SK-N-DZ (cell line): Measurements from ENCODE around the gene MYO1B.
A peak's percentile ranks its signal among the peaks of the same experiment; 100 is the strongest.

ENCODE experiments used
- DNase-seq: peaks from one replicate; pipeline ENCODE4 v3.0.0-alpha.2; 2015; ENCODE audit warnings: low spot score

The MYO1B gene

GRCh38 chr2:191296083-191297006 lies 51.1 kb downstream of the MYO1B start:
- no peak for DNase-seq

DNA sequence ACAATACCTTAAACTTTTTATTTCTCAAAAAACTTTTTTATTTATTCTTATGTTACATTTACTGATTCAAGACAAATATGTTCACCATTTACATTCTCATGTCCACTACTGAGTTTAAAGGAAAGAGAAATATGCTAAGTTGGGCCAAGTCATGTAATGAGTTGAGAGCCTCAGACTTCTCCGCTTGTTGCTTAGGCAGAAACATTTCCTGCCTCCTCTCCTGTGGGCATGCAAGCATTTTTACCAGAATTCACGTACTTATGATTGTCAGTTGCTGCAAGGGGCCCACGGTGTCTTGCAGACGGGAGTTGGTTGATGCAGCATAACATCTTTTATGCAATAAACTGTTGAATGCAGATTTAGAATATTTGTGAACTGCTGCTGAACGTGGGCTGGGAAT lies 51.8 kb downstream of the MYO1B start:
- DNase-seq: no peak

- no peak for DNase-seq
These were observed 53.1 kb downstream of the MYO1B start for GRCh38 chr2:191298306-191298705.

GRCh38 chr2:191299010-191299409 lies 53.8 kb downstream of the MYO1B start:
- no peak for DNase-seq

GRCh38 chr2:191299866-191300265 lies 54.7 kb downstream of the MYO1B start:
- no peak for DNase-seq

DNA sequence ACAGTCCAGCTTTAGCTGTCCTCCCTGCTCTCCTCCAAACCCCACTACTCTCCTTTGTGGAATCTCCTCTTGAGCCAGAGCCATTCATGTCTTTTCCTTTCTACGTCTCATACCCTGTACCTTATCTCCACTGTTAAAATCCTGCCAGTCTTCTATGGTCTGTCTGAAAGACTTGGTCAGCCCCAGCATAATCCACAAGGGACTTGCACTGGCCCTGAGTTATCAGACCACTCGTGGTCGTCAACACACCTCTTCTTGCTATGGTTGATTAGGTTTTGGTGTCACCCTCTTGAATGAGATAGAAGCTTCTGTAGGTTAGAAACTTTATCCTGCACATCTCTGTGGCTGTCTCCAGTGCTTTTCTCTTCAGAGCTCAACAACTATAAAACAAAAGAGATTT lies 56.8 kb downstream of the MYO1B start:
- DNase-seq: no peak

DNA sequence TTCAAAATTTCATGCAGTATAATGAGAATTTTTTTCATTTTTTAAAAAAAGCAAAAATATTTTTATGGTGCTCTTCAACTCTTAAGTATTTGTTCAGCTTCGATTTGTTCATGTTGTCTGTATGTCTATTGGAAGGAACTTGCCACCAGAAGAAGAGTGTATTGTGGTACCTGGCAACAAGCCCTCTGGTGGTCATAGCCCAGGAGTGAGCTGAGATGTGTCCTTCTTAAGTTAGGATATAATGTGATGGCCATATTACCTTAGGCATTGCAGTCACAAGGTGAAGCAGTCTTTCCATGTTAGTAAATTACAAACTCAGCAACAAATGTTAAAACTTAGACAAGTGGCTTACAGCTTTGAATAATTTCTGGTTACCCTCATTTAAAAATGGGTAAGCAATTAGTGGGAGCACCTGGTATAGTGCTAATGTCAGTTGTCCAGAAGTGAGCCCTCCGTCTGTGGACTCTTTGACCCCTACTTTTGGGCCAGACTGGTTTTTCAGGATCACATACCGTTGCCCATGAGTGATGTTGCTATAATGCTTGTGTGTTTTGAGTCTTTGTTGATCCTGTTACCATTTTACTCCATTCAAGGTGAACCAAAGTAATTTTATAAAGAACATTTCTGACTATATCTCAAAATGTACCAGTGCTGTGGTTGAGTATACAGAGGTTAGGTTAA lies 57.4 kb downstream of the MYO1B start:
- peak; percentile 22 for DNase-seq

DNA sequence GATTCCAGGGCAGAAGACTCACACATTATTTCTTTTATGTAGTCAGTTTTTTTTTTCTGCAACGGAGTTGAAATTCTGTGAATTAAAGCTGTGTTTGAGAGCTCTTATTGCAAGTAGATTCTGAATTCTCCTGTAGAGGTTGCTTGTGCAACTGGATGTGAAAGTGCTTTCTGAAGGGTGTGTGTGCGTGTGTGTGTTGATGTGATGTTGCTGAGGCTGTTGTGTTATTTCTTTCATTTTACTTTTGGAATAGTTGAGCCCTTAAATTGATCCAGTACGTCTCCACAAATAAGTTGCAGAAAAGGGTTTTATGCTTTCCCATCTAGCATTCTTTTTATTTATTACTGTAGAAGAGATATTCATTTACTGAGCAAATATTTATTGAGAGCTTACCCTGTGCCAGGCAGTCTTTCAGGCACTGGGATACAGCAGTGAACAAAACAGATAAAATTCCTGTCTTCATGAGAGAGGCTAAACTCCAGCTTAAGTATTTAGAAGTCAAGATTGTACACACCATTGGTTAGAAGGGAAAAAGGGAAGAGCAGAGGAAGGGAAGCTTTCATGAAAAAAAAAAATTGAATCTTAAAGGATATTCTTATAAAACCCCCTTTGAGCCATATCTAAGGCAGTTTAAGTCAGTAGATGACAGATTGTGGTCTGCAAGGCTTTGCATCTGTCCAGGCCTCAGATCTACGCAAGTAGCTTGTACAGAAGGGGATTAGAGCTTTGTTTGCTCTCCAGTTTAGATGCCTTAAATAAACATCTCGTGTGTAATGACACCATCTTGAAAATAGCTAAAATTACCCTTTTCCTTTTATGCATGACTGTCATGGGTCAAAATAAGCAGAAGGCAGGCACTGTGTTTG lies 58.2 kb downstream of the MYO1B start:
- no peak for DNase-seq

DNA sequence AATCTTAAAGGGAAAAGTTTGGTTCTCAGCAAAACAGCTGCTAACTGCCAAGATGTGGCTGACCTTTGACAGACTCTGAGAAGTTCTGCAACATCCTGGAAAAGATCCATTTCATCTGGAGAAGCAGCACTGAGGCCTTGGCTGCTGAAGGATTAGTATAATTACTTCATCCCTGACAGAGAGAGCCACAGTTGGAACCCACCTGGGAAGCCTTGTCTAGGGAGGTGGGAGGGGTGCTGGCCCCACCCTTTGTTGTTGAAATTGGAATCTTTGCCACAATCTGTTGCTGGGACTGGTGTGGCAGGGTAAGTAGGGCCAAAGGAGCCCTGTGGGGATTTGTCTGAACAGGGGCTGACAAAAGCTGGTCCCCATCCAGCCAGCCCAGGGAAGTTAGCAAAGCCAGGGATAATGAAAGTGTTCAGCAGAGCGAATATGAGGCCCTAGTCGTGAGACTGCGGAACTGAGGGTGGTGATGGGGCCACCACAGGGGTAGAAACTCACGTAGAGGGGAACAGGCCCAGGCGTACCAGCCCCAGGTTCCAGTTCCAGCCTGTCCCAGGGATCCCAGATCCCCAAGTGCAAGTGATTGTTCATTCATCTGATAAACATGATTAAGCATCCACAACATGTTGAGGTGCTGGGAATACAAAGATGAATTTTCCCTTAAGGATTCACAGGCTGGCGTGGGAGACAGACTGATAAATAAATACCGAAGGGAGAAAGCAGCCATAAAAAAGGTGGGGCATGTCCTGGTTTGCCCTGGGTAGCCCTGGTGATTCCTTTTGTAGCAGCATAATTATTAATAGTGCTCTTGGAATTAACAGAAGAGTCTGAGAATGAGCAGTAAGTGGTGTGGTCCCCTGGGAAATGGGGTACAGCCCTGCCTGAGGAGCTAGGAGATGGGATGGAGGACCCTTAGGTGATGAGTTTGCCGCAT lies 60.0 kb downstream of the MYO1B start:
- no peak for DNase-seq

GRCh38 chr2:191308026-191308425 lies 62.8 kb downstream of the MYO1B start:
- DNase-seq: no peak

DNA sequence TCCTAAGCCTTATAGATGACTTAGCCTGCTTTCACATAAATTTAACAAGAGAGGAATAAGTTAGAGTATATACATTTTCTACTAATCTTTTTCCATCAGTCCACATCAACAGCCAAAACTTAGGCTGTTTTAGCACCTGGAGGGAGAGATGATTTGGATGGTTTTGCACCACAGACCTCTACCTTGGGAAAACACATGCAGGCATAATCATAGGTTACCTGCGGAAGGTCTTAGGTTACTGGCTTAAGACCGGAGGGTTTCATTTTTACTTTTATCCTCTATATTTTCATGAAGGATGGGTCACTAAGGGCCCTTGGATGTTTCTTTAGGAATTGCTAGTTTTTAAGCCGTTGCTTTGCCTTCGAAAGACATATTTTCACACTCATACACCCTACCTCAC lies 66.0 kb downstream of the MYO1B start:
- DNase-seq: no peak

- DNase-seq: no peak
These were observed 66.4 kb downstream of the MYO1B start for GRCh38 chr2:191311627-191312026.

DNA sequence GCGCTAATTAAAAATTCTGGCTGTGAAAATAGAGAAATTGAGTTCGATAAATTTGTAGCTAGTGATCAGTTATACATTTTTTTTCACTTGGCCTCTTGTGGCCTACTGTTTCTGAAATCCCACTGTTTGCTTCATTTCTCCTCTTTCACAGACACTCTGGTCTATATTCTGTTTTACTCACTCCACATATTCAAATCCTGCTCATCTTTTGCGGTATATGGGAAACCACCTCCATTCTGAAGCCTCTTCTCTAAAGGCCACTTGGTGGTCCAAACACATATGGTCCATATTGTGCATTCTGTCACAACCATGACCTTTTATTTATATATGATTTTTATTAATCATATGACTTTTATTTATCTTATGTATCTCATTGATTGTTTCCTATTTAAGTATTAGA lies 67.0 kb downstream of the MYO1B start:
- DNase-seq: no peak

DNA sequence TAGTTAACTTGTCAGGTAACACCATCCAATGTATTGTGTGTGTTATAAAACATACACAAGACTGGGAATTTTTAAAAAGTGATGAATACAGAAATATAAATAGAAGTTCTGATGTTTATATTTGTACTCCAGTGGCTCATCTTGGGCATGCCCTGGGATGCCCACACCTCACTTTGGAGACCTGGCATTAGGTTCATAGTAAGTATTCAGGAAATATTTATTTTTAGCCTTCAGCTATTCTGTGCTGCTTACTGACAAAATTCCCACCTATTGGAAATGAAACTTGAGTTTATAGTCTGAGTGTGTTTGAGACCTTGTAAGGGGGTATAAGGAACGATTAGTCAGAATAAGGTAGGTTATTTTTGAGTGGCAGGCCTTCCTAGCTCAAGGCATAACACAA lies 67.5 kb downstream of the MYO1B start:
- DNase-seq: no peak

GRCh38 chr2:191314697-191315364 lies 69.6 kb downstream of the MYO1B start:
- no peak for DNase-seq

GRCh38 chr2:191315365-191315752 lies 70.2 kb downstream of the MYO1B start:
- DNase-seq: no peak

- DNase-seq: no peak
These were observed 71.2 kb downstream of the MYO1B start for GRCh38 chr2:191316246-191316994.

DNA sequence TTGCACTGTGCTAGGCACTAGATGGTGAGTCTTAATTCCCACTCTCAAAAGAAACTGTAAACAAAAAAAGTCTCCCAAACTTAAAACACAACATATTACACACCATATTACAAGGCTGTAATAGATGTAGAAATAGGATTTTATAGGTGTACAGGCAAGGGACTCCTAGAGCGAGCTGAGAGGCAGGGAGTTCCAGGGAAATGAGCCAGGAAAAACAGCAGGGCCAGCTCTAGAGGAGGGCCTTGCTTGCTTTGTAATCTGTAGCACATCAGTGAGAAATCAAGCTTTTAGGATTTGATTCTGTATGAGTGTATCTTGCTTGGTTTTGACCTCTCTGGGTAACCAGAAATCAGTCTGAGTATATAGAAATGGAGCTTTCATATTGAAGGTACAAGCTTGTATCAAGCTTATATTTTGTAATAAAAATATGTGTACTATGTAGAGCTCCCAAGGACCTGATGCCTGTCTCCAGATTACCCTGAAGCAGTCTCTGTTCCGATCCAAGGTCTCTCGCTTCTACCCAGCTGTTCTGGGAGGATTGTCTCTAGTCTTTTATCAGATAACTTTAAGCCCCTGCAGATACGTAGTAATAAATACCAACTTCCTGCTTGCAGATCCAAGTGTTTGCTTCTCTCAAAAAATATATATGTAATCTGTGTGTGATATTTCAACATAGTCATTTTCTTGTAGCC lies 73.0 kb downstream of the MYO1B start:
- no peak for DNase-seq

DNA sequence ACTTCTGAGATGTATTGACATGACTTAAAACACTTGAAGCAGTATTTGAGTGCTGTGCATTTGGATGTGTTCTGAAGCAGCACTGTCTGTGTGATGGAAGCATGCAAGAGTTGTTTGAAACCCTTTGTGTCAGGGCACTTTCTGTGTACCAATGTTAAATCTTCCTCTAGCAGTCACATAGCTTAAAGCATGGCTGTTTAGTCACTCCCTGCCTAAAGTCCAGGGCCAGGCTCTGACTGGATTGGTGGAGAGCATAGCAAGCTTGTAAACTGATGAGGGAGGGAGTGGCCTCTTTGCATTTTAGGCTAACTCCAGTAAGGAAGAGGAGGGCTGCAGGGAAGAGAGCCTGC lies 73.5 kb downstream of the MYO1B start:
- no peak for DNase-seq
